Duodenal mucosa (tissue), 2 donors: ENCODE results near the gene TMEM154.
"Not testable (repeated sequence)": the region's sequence is repeated elsewhere in the genome, so short reads cannot be mapped to it uniquely, and the experiment has no call there.

Experiments used
- H3K27ac ChIP-seq: one replicate; pipeline ENCODE4 v1.7.0; 2013; ENCODE audit warnings: low read depth, low read length
- H3K27me3 ChIP-seq, 2 donors: one replicate each; pipeline ENCODE4 v1.7.0; 2013; ENCODE audit warnings: low read length in 2 of 2, control low read depth in 1 of 2; ENCODE audit not compliant: insufficient read depth in 2 of 2, control insufficient read depth in 1 of 2
- H3K36me3 ChIP-seq, 2 donors: one replicate each; pipeline ENCODE4 v1.7.0; 2013; ENCODE audit warnings: low read length in 2 of 2, control low read depth in 1 of 2; ENCODE audit not compliant: insufficient read depth in 2 of 2, control insufficient read depth in 1 of 2
- H3K4me1 ChIP-seq, 2 donors: one replicate each; pipeline ENCODE4 v1.7.0; 2013; ENCODE audit warnings: low read length in 2 of 2, control low read depth in 1 of 2; ENCODE audit not compliant: insufficient read depth in 2 of 2, control insufficient read depth in 1 of 2
- H3K4me3 ChIP-seq, 2 donors: one replicate each; pipeline ENCODE4 v1.7.0; 2013; ENCODE audit warnings: low read length in 2 of 2, low read depth in 1 of 2
- H3K9ac ChIP-seq, 2 donors: one replicate each; pipeline ENCODE4 v1.7.0; 2013; ENCODE audit warnings: low read length in 2 of 2, low read depth in 1 of 2
- H3K9me3 ChIP-seq, 2 donors: one replicate each; pipeline ENCODE4 v1.7.0; 2013; ENCODE audit warnings: low read length in 2 of 2, control low read depth in 1 of 2; ENCODE audit not compliant: control insufficient read depth in 1 of 2

TMEM154 gene

DNA sequence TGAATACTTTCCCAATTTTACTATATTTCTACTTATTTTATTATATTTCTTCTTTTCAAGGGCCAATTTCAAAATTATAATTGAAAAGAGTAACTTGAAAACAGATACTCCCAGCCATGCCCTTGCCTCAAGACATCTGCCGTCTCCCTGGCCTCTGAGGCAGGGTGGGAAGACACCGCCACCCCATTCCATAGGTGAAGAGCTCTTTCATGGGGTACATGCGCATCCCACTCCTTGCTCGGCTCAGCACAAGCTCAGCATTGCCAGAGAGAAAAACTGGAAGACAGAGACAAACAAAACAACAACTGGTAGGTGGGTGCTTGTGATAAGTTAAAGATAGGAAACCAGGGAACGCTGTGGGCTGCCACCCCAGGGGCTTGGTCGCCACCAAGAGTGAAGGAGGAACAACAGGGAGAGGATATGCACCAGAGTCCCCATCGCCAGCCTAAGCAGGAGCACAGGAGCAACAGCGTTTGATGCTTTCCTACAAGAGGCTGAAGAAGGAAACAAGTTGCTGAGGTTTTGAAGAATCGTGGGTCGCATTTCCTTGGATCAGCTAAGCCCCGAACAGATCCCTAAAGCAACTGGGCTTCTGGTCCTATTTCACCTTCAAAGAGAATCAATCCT lies 11.3 kb downstream of the TMEM154 start:
- H3K27me3 ChIP-seq: no peaks in the 10 kb centered on the region
- H3K4me3 ChIP-seq: no peak overlapping the region
- no peaks in the 10 kb centered on the region for H3K9me3 ChIP-seq
- H3K9ac ChIP-seq: no peak overlapping the region
- H3K36me3 ChIP-seq: no peaks in the 10 kb centered on the region
- H3K27ac ChIP-seq: no peak overlapping the region
- peaks cover under 1 to 4% of the 10 kb centered on the region in 2 donors for H3K4me1 ChIP-seq

DNA sequence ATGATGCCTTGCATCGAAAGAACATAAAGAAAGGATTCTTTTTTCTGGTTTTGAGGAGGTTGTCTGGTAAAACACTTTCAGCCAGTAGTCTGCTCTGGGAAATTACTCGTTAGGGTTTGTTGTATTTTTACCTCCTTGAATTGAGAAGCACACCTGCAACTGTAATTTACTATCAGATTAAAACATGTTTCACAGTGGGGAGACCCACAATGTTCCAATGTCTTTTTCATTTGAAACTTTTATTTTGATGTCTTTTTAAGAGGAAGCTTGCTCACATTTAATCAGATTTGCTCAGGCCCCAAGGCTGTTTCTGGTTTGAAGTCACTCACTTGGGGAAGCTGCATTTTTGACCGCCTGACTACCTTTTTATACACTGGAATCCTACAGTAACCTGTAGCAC lies 12.0 kb downstream of the TMEM154 start:
- Histone ChIP-seq H3K9ac (no peak overlapping the region), H3K4me3 (no peak overlapping the region), H3K36me3 (no peaks in the 10 kb centered on the region), H3K4me1 (peaks cover 4 to 11% of the 10 kb centered on the region in 2 donors), H3K9me3 (no peaks in the 10 kb centered on the region), H3K27ac (no peak overlapping the region), H3K27me3 (no peaks in the 10 kb centered on the region)

DNA sequence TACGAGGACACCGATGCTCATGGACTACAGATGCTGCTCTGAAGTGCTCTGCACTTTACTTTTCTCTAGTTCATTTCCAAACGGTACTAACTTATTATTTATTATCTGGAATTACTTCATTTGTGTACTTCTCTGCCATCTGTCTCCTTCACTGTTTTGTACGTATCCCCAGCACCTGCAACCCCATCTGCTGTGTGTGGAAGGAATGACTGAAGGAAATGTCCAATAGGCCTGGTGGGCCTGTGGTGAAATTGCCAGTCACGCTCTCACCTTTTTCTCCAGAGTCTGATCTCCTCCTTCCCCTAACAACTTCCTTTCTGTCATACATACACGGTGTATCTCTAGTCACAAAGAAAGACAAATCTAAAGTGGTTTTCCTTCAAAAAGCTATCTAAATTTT lies 12.9 kb downstream of the TMEM154 start:
- H3K9me3 ChIP-seq: no peaks in the 10 kb centered on the region
- H3K27ac ChIP-seq: no peak overlapping the region
- H3K4me3 ChIP-seq: no peak overlapping the region
- H3K9ac ChIP-seq: no peak overlapping the region
- H3K4me1 ChIP-seq: peaks cover 4 to 15% of the 10 kb centered on the region in 2 donors
- H3K36me3 ChIP-seq: no peaks in the 10 kb centered on the region
- no peaks in the 10 kb centered on the region for H3K27me3 ChIP-seq

DNA sequence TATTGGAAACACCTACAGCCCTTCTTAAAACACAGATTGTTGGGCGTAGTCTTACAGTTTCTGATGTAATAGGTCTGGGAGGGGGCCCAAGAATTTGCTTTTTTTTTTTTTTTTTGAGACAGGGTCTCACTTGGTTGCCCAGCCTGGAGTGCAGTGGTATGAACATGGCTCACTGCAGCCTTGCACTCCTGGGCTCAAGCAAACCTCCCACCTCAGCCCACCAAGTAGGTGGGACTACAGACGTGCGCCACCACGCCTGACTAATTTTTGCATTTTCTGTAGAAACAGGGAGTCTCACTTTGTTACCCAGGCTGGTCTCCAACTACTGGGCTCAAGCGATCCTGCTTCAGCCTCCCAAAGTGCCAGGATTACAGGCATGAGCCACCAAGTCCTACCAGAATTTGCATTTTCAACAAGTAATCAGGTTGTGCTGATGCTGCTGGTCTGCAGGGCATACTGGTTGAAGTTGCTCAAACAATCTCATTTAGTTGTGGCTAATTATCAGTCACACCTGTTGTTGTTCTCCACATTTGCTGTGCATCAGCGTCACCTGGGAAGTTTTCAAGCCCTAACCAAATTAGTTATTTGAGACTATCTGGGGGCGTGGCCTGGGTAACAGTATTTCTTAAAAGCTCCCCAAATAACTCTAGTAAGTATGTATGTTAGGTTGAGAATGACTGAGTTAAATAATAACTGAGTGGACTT lies 14.0 kb downstream of the TMEM154 start:
- Histone ChIP-seq H3K36me3 (no peaks in the 10 kb centered on the region), H3K27me3 (no peaks in the 10 kb centered on the region), H3K27ac (no peak overlapping the region), H3K4me1 (peaks cover 4 to 15% of the 10 kb centered on the region in 2 donors), H3K4me3 (no peak overlapping the region), H3K9me3 (no peaks in the 10 kb centered on the region), H3K9ac (no peak overlapping the region)

DNA sequence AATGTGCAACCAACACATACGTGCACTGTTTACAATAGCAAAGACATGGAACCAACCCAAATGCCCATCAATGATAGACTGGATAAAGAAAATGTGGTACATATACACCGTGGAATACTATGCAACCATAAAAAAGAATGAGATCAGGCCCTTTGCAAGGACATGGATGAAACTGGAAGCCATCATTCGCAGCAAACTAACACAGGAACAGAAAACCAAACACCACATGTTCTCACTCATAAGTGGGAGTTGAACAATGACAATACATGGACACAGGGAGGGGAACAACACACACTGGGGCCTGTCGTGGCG lies 15.8 kb downstream of the TMEM154 start:
- not testable (repeated sequence) for H3K27me3 ChIP-seq, H3K9ac ChIP-seq, H3K36me3 ChIP-seq, H3K4me3 ChIP-seq, H3K27ac ChIP-seq, H3K9me3 ChIP-seq
- peaks cover 4 to 15% of the 10 kb centered on the region in 2 donors for H3K4me1 ChIP-seq

DNA sequence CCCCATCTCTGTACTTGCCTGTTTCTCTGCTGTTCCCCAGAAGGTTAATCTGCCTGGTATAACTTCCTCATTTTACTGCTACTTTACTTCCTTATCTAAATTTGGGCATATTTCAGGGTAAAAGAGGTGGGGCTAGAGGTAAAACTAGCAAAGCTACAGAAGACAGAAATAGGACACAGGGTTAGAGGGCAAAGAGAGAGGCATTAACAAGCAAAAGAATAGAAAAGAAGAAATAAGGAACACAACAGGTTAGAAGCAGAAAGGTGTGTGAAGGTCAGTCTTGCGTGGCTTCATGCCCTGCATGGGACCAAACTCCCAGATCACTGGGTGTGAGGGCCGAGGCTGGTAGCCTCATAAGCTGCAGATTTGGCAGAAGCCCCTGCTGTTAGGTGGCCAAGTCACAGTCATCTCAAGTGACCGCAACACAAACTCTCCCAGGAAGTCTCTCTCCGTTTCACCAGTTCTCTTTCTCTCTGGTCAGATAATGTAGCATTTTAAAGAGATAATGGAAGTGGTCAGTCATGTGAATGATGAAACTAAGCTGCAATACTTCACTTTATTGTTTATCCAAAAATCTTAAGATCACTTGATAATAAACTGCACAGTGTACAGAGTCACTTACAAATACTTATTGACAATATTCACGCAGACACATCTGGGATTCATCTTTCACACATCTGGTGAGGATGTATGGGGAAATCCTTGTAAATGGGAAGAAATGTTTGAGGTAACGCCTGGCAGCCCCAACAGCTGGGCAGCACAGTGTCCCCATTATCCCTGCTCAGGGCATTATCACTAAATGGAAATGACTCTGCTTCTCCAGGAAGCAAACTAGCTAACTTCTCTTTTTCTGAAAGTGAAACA lies 16.4 kb downstream of the TMEM154 start:
- no peak overlapping the region for H3K9ac ChIP-seq
- H3K36me3 ChIP-seq: no peaks in the 10 kb centered on the region
- H3K27ac ChIP-seq: no peak overlapping the region
- H3K9me3 ChIP-seq: peaks cover 0 to 6% of the 10 kb centered on the region in 2 donors
- peaks cover 4 to 15% of the 10 kb centered on the region in 2 donors for H3K4me1 ChIP-seq
- H3K4me3 ChIP-seq: peak overlapping the region in 1 of 2 donors; percentile 4
- H3K27me3 ChIP-seq: no peaks in the 10 kb centered on the region

DNA sequence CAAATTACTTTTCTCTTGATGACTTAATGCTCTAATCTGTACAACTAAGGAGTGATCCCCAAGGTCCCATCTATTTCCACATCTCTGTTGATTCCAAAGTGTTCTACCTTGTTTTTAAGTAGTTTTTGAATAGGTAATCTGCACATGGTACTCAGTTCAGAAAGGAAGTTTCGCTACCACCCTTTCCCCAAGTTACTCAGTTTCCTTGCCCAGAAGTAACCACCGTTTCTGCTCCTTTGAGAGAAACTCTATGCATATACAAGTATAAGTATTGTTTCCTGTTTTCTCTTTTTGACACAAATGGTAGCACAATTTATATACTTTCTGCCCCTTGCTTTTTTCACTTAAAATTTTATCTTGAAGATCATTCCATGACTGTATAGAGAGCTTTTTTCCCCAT lies 18.1 kb downstream of the TMEM154 start:
- Histone ChIP-seq H3K27ac (no peak overlapping the region), H3K36me3 (no peaks in the 10 kb centered on the region), H3K4me1 (peaks cover 4 to 15% of the 10 kb centered on the region in 2 donors), H3K4me3 (no peak overlapping the region), H3K27me3 (no peaks in the 10 kb centered on the region), H3K9me3 (peaks cover 7 to 22% of the 10 kb centered on the region in 2 donors), H3K9ac (no peak overlapping the region)

DNA sequence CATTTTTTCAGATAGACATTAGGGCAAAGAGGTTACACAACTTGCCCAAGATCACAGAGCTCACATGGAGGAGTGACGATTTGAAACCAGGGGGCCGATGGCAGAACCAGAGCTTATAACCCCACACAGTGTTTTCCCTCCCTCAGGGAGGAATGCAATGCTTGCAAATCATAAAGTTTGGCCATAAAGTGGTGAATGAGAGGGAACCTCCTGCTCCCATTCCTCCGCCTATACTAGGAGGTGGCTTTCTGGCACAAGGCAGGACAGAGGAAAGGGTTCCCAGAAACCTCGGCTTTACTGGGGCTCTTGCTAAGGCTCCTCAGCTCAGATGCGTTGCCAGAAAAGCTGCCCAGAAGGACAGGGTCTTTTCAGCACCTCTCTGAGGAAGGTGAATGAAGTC lies 19.3 kb downstream of the TMEM154 start:
- H3K27ac ChIP-seq: no peak overlapping the region
- H3K9me3 ChIP-seq: peaks cover 9 to 25% of the 10 kb centered on the region in 2 donors
- H3K4me3 ChIP-seq: no peak overlapping the region
- H3K27me3 ChIP-seq: no peaks in the 10 kb centered on the region
- no peaks in the 10 kb centered on the region for H3K36me3 ChIP-seq
- H3K9ac ChIP-seq: no peak overlapping the region
- H3K4me1 ChIP-seq: peaks cover 8 to 20% of the 10 kb centered on the region in 2 donors

DNA sequence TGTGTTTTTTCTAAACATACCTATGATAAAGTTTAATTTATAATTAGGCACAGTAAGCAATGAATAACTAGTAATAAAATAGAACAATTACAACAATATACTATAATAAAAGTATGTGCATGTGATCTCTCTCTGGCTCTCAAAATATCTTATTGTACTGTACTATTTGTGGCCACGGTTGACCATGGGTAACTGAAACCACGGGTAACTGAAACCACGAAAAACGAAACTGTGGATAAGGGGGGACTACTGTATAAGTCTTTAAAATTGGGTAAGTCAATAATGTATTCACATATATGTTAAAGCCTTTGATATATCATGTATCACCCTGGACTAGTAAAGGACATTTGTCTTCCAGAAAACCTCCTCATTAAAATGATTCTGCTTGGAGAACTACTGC lies 20.0 kb downstream of the TMEM154 start:
- peaks cover 9 to 25% of the 10 kb centered on the region in 2 donors for H3K9me3 ChIP-seq
- peaks cover 12 to 27% of the 10 kb centered on the region in 2 donors for H3K4me1 ChIP-seq

DNA sequence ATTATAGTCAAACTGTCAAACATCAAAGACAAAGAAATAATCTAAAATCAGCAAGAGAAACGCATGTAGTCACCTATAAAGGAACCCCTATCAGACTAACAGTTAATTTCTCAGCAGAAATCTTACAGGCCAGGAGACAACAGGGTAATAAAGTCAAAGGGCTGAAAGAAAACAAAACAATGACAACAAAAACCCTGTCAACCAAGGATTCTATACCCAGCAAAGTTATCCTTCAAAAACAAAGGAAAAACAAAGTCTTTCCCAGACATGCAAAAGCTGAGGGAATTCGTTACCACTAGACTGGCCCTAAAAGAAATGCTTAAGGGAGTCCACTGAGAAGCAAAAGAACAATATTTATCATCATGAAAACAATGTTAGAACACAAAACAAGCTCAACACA lies 22.1 kb downstream of the TMEM154 start:
- no peaks in the 10 kb centered on the region for H3K36me3 ChIP-seq
- no peaks in the 10 kb centered on the region for H3K27me3 ChIP-seq
- H3K27ac ChIP-seq: no peak overlapping the region
- no peak overlapping the region for H3K4me3 ChIP-seq
- H3K9me3 ChIP-seq: peaks cover 9 to 25% of the 10 kb centered on the region in 2 donors
- H3K9ac ChIP-seq: no peak overlapping the region
- peaks cover 8 to 20% of the 10 kb centered on the region in 2 donors for H3K4me1 ChIP-seq

More for the DNA sequence above, 20.0 kb downstream of the TMEM154 start:
- Histone ChIP-seq H3K36me3 (no peaks in the 10 kb centered on the region), H3K27me3 (no peaks in the 10 kb centered on the region), H3K27ac (no peak overlapping the region), H3K9ac (no peak overlapping the region), H3K4me3 (no peak overlapping the region)
